ENCODE data around the gene C1orf232. TPM values are rescaled to one million over a fixed set of nuclear protein-coding genes. Genes with fewer than 3 reads are reported as not detected.

The C1orf232 gene
- total RNA-seq, 4 donors from 2014 or later: not detected

GRCh38 chr1:26170472-26170821 is 1.7 kb upstream of the C1orf232 start:
- DNase-seq (ENCODE audit: low spot score in 2 of 2): no peak
- no peak overlapping the region for H3K27ac ChIP-seq
- peak overlapping the region; percentile 90 for H3K4me3 ChIP-seq
- H3K9me3 ChIP-seq: no peaks in the 10 kb centered on the region
- H3K4me1 ChIP-seq: peaks cover 18% of the 10 kb centered on the region
- 74% methylated on average over 7 of the region's 9 CpGs for WGBS
- H3K27me3 ChIP-seq: no peaks in the 10 kb centered on the region
- peaks cover 3% of the 10 kb centered on the region for H3K36me3 ChIP-seq
- TF ChIP-seq EP300 (IDR thresholded peaks at IDR 0.05) (no peak), CTCF (IDR thresholded peaks at IDR 0.05) (no peak), POLR2AphosphoS5 (IDR thresholded peaks at IDR 0.05) (no peak), POLR2A (IDR thresholded peaks at IDR 0.05) (no peak)

GRCh38 chr1:26169669-26170471 is 1.1 kb upstream of the C1orf232 start, which contains the start of gene ZNF593:
Gene ZNF593, plus strand, starts transcription at chr1:26169908. Its CDS starts 76 bp downstream, at chr1:26169984.
- H3K27me3 ChIP-seq: no peaks in the 10 kb centered on the region
- H3K27ac ChIP-seq: peak within 1 kb of the TSS; percentile 4
- peak within 1 kb of the TSS; percentile 90 for H3K4me3 ChIP-seq
- 1% methylated on average over 62 of the region's 76 CpGs for WGBS
- H3K9me3 ChIP-seq: no peaks in the 10 kb centered on the region
- peak; percentile 93 to 95 for DNase-seq (ENCODE audit: low spot score in 2 of 2)
- TF ChIP-seq POLR2A (IDR thresholded peaks at IDR 0.05): no peak
- peak in 2 of 3 donors; percentile 60 to 67 for TF ChIP-seq POLR2AphosphoS5 (IDR thresholded peaks at IDR 0.05)
- peak; percentile 86 to 92 for TF ChIP-seq CTCF (IDR thresholded peaks at IDR 0.05)
- peaks cover 18% of the 10 kb centered on the region for H3K4me1 ChIP-seq
- peaks cover 3% of the 10 kb centered on the region for H3K36me3 ChIP-seq

- no peak for DNase-seq (ENCODE audit: low spot score in 2 of 2)
- Histone ChIP-seq H3K27me3 (no peaks in the 10 kb centered on the region), H3K9me3 (no peaks in the 10 kb centered on the region), H3K36me3 (peaks cover 3% of the 10 kb centered on the region), H3K4me3 (peak overlapping the region; percentile 90), H3K27ac (no peak overlapping the region), H3K4me1 (peaks cover 24% of the 10 kb centered on the region)
- TF ChIP-seq POLR2AphosphoS5 (IDR thresholded peaks at IDR 0.05): no peak
- TF ChIP-seq CTCF (IDR thresholded peaks at IDR 0.05): no peak
- TF ChIP-seq EP300 (IDR thresholded peaks at IDR 0.05): no peak
- TF ChIP-seq POLR2A (IDR thresholded peaks at IDR 0.05): no peak
- WGBS: 49% methylated on average over 4 of the region's 4 CpGs
These were observed 413 bp upstream of the C1orf232 start for GRCh38 chr1:26169198-26169554.

GRCh38 chr1:26166719-26167281 is 2.0 kb downstream of the C1orf232 start:
- H3K27me3 ChIP-seq: peaks cover 4% of the 10 kb centered on the region
- no peak overlapping the region for H3K4me3 ChIP-seq
- H3K4me1 ChIP-seq: peaks cover 36% of the 10 kb centered on the region
- no peak for DNase-seq (ENCODE audit: low spot score in 2 of 2)
- no peak overlapping the region for H3K27ac ChIP-seq
- H3K9me3 ChIP-seq: no peaks in the 10 kb centered on the region
- peaks cover 3% of the 10 kb centered on the region for H3K36me3 ChIP-seq
- WGBS: 77% methylated on average over 4 of the region's 4 CpGs
- TF ChIP-seq CTCF (IDR thresholded peaks at IDR 0.05) (no peak), POLR2A (IDR thresholded peaks at IDR 0.05) (no peak), EP300 (IDR thresholded peaks at IDR 0.05) (no peak), POLR2AphosphoS5 (IDR thresholded peaks at IDR 0.05) (no peak)
